Colonic mucosa (tissue), 4 donors: Measurements from ENCODE around the gene SLC22A31. TPM values are rescaled to one million over a fixed set of nuclear protein-coding genes. Genes with fewer than 3 reads are reported as not detected.
"Not testable (repeated sequence)": the region's sequence is repeated elsewhere in the genome, so short reads cannot be mapped to it uniquely, and the experiment has no call there.

Source experiments
- DNase-seq: peaks from one replicate; pipeline ENCODE4 v3.0.0-alpha.2; 2020
- H3K27ac ChIP-seq: fragments of 200-600 bp; one replicate; pipeline ENCODE4 v1.8.0; 2021
- H3K27me3 ChIP-seq: fragments of 200-600 bp; one replicate; pipeline ENCODE4 v1.8.0; 2021
- H3K36me3 ChIP-seq: fragments of 200-600 bp; one replicate; pipeline ENCODE4 v1.8.0; 2021
- H3K4me1 ChIP-seq: fragments of 200-600 bp; one replicate; pipeline ENCODE4 v1.8.0; 2021; ENCODE audit warnings: mild to moderate bottlenecking
- H3K4me3 ChIP-seq: fragments of 200-600 bp; one replicate; pipeline ENCODE4 v1.8.0; 2021
- H3K9ac ChIP-seq, 2 donors: one replicate each; pipeline ENCODE4 v1.7.0; 2013; ENCODE audit warnings: control low read depth in 2 of 2, low read depth in 2 of 2, low read length in 2 of 2
- H3K9me3 ChIP-seq: fragments of 200-600 bp; one replicate; pipeline ENCODE4 v1.8.0; 2021
- CTCF ChIP-seq: fragments of 200-600 bp; IDR thresholded peaks from one replicate; pipeline ENCODE4 v1.8.0; 2022; ENCODE audit warnings: antibody characterized with exemption, mild to moderate bottlenecking
- intact Hi-C: fragments of 100-400 bp; cut with DNase I; formaldehyde crosslinking; loops from one replicate; pipeline ENCODE4 v1.14.1; 2022
- total RNA-seq, 2 donors: library from RNA; stranded (reverse); fragmentation: NEBNext Ultra II Directional in 1 of 2; extraction: Animal tissue kit (Norgen Biotek cat#: 25700) in 1 of 2; gene quantifications; one replicate each; pipeline ENCODE4 v1.2.1, GENCODE V29; 2021
- donor health status: healthy.
- donor health status: DM: no; HTN: no; CAD: no.
- donor health status: DM: no; HTN: no; CAD: no.

SLC22A31 gene
- total RNA-seq: 1 to 10 TPM in 1 of 2 donors, not detected in 1; 1.3 TPM

- intact Hi-C loops: no loop called here
- no peaks in the 10 kb centered on the region for H3K4me1 ChIP-seq
- no peak within 1 kb of the TSS for H3K9ac ChIP-seq
- H3K9me3 ChIP-seq: no peaks in the 10 kb centered on the region
- no peak for DNase-seq
- no peak within 1 kb of the TSS for H3K4me3 ChIP-seq
- H3K27me3 ChIP-seq: peaks cover 45% of the 10 kb centered on the region
- H3K27ac ChIP-seq: no peak within 1 kb of the TSS
- no peak for TF ChIP-seq CTCF
- H3K36me3 ChIP-seq: no peaks in the 10 kb centered on the region
Observed at GRCh38 chr16:89200124-89200849, at the start of gene SLC22A31. SLC22A31 (minus strand) TSS chr16:89200537; CDS start chr16:89200501, 36 bp downstream.

DNA sequence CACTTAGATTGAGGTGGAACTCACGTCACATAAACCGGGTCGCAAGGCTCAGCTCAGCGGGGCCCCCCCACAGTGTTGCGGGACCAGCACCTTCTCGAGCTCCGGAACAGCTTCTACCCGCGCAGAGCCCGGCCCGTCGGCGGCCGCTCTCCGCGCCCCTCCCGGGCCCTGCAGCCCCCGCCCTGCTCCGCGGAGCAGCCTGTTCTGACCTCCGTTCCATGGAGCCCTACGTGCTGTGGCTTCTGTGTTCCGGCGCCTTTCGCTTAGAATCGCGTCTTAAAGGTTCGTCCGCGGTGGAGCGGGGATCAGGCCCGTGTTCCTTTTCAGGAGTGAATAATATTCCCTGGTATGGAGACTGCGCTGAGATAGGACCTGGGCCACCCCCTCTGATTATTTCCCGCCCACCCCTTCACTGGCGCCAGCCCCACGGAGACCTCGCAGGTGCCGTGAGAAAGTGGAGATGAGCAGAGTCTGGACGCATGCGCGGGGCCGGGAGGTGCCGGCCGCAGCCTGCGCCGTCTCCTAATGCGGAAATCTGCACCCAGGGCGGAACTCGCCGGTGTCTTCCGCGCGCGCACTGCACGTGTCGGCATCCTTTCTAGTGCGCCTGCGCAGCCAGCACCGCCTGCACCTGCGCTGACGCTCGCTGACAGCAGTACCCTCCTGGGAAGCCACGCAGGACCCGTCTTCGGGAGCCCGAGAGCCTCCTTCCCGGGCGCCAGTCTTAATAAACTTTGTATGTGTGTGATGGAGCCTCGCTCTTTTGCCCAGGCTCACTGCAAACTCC is 48.1 kb upstream of the SLC22A31 start:
- Histone ChIP-seq H3K9me3 (no peaks in the 10 kb centered on the region), H3K27ac (no peak overlapping the region), H3K4me3 (peak overlapping the region; percentile 38), H3K36me3 (no peaks in the 10 kb centered on the region), H3K27me3 (no peaks in the 10 kb centered on the region), H3K4me1 (peaks cover 3% of the 10 kb centered on the region), H3K9ac (no peak overlapping the region)
- DNase-seq: no peak
- intact Hi-C loops: no loop called here
- no peak for TF ChIP-seq CTCF

- H3K27me3 ChIP-seq, H3K27ac ChIP-seq, H3K9ac ChIP-seq, H3K9me3 ChIP-seq, intact Hi-C loops, H3K4me1 ChIP-seq, DNase-seq, H3K36me3 ChIP-seq: not testable (repeated sequence)
- H3K4me3 ChIP-seq: peak overlapping the region; percentile 38
Observed at GRCh38 chr16:89247734-89248075, 47.4 kb upstream of the SLC22A31 start.

- Histone ChIP-seq H3K36me3 (no peaks in the 10 kb centered on the region), H3K27me3 (no peaks in the 10 kb centered on the region), H3K4me3 (peak overlapping the region; percentile 38), H3K4me1 (peaks cover 3% of the 10 kb centered on the region), H3K27ac (no peak overlapping the region), H3K9ac (peak overlapping the region in 1 of 2 donors; percentile 60), H3K9me3 (no peaks in the 10 kb centered on the region)
- intact Hi-C loops: no loop called here
- peak; percentile 95 for DNase-seq
- no peak for TF ChIP-seq CTCF
Observed at GRCh38 chr16:89246903-89247733, 46.8 kb upstream of the SLC22A31 start.

DNA sequence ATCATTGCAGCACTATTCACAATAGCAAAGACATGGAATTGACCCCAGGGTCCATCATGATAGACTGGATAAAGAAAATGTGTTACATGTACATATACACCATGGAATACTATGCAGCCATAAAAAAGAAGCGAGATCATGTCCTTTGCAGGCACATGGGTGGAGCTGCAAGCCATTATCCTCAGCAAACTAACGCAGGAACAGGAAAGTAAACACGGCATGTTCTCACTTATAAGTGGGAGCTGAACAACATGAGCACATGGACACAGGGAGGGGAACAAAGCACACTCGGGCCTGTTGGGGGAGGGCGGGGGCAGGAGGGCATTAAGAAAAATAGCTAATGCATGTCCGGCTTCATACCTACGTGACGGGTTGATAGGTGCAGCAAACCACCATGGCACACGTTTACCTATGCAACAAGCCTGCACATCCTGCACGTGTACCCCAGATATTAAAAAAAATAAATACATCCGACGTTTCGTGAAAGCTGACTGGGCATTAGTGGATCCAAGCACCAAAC is 46.1 kb upstream of the SLC22A31 start:
- no peak for TF ChIP-seq CTCF
- H3K27ac ChIP-seq: no peak overlapping the region
- no peaks in the 10 kb centered on the region for H3K36me3 ChIP-seq
- peak overlapping the region; percentile 38 for H3K4me3 ChIP-seq
- intact Hi-C loops: no loop called here
- DNase-seq: no peak
- H3K27me3 ChIP-seq: no peaks in the 10 kb centered on the region
- H3K4me1 ChIP-seq: peaks cover 3% of the 10 kb centered on the region
- H3K9ac ChIP-seq: no peak overlapping the region
- H3K9me3 ChIP-seq: no peaks in the 10 kb centered on the region
